GM18858 (cell line): ENCODE results near the gene RXRA.

Experiments used
- ATAC-seq: cut with Tn5 transposase; IDR thresholded peaks from one replicate; pipeline ENCODE4 v1.9.1; 2021; ENCODE audit not compliant: unreplicated experiment

RXRA gene

DNA sequence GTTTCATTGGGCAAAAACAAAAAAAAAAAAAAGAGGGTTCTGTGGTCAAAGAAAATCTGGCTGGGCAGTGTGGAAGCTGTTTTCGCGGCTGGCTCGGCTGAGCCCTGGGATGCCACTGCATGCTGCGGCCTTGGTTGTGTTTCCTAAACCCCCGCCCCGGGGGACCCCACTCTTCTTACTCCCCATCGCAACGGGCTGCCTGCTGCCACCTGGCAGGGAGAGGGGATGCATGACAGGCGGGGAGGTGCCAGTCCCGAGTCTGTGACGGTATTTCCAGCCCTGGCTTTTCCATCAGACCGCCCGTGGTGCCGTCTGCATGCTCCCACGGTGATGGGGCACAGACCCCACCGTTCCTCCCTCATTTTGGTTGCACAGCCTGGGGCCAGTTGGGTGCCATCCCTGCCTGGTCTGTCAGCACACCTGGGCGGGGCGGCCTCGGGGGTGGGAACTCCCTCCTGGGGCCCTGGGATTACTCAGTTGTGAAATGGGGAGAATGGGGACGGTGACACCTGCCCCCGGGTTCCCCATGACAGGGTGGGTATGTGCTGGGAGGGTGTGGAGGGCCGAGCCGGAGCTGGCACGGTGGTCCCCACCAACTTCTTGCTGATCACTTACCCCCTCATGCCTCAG lies 101.0 kb downstream of the RXRA start:
- no peak for ATAC-seq

DNA sequence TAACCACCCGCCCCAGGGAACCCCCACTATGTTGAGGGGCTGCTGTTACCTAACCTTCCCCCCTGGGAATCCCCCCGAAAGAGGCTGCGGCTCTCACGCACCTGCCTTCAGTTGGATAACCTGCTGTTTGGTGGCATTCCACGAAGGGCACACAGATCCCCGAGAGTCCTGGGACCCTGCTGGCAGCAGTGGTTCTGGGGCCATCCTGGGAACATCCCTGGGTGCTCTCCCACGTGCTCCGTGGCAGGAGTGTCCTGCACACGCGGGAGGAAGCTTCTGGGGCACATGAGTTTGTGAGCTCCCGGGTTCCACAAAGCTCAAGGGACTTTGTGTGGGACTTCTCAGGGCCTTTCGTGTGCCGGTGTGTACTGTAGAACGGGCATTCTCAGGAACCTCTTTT lies 102.3 kb downstream of the RXRA start:
- no peak for ATAC-seq

GRCh38 chr9:134429007-134429406 lies 102.8 kb downstream of the RXRA start:
- ATAC-seq = no peak

GRCh38 chr9:134429481-134429880 lies 103.2 kb downstream of the RXRA start:
- ATAC-seq = no peak

DNA sequence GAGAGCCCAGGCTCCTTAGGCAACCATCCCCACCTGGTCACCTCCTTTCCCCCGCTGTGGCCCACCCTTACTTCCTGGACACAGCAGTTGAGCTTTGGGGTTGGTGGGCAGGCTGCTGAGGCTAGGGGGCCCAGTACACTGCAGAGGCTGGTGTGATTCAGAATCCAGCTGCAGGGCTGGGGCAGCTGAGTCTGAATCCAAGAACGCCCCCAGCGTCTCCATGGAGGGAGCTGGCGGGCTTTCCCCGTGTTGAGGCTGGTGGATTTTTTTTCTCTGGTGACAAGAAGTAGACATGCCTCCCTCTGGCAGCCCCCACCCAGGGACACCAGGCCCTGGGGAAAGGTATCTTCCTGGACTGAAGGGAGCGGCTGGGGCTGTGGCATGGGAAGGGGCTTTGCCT lies 104.8 kb downstream of the RXRA start:
- no peak for ATAC-seq

DNA sequence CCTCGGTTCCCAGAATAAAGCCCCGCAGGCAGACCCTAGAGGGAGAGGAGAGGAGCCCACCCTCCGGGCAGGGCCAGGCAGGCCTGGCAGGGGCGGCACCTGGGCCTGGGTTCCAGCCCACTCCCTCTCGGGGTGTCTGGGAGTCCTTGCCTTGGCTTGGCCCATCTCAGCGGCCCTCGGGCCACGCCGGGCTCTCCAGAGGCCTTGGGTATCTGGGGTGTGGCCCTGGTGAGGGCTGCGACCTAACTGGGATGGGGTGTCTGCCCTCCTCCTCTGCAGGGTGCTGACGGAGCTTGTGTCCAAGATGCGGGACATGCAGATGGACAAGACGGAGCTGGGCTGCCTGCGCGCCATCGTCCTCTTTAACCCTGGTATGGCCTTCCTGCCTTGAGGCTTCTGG lies 105.4 kb downstream of the RXRA start:
- no peak for ATAC-seq

DNA sequence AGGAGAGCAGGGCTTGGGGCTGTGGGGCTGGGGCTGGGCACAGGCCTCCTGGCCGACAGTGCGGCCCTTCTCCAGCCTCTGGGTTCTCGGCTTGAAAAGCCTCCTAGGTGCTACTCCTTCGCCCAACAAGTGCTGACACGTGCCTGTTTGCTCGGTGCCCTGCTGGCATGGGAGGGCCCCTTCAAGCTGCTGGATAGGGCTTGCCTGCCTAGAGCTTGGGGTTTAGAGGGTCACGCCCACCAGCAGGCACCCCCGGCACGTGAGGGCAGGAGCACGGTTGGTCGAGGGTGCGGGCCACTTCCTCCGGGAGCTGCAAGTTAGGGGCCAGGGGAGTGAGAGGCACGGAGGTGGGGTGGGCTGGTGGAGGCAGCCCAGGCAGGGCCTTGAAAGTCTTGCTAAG lies 106.2 kb downstream of the RXRA start:
- no peak for ATAC-seq

DNA sequence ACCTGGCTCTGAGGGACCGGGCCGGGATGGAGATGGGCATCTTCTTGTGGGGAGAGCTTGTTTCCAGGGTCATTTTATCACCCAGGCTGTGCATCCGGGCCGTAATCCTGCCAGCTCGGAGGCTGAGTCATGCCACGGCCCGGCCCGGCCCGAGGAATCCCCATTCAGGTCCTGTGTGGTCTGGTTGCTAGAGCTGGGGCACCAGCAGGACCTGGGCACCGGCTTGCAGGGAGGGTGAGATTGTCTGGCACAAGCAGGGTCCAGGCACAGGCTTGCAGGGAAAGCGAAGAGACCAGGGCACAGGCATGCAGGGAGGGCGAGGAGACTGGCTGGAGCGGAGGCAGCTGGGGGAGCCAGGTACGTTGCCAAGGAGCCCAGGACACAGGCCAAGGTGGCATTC lies 106.8 kb downstream of the RXRA start:
- ATAC-seq = no peak

DNA sequence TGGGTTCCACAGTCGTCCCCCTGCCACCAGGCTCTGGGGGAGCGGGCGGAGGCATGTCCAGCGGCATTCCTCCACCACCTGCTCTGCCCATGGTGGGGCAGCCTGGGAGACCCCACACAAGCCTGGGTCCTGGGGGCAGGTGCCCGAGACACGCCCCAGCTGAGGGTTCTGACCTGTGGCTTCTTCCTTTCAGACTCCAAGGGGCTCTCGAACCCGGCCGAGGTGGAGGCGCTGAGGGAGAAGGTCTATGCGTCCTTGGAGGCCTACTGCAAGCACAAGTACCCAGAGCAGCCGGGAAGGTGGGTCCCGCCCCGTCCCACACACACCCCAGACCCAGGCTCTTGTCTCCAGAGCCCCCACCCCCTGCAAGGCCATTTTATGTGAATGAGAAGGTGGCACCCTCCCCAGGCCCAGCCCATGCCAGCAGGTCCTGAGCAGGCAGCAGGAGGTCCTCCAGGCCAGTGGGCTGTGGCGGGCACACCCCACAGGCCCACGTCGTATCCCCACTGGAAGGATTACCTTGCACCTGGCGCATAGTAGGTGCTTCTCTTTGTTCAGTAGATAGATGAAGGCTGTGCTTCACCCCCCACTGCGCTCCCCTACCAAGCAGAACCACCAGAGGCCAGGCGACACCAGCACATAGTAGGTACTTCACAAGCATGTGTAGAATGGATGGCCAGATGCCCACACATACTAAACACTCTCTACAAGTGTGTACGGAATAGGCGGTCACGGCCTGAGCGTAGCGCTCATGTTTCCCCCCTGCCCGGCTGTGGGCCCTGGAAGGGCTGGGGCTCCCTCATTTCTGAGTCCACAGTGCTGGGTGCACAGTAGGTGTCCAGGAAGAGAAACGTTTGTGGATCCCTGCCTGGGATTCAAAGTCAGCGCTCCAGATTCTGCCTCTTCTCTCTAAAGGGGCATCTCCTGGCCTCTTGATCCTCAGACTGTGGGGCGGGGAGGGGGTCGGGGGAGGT lies 107.9 kb downstream of the RXRA start:
- ATAC-seq = no peak

DNA sequence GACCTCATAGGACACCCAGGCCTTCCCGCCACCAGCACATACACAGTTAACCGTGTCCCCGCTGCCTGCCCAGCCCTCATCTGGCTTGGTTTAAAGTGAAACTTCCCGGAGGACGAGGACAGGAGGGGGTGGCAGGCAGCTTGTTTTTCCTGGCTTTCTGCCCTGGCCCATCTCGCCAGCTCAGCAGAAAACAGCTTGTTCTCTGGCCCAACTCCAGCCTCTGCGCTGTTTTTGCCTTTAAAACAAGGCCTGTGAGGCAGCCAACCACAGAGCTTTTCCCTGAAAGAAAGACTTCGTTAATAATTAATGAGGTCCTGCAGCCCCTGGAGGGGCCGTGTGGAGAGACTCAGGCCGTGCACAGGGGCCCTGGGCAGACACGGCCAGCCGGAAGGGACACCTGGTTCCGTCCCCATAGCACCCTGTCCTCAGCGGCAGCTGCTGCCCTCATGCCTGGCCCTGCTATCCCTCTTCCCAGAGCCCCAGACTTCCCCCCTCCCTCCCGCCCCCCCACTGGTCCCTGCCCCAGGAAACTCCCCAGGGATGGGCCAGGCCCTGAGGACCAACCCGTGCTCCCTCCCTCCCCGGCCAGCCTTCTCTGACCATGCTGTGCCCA lies 108.7 kb downstream of the RXRA start:
- ATAC-seq = no peak

- ATAC-seq = no peak
These were observed 109.5 kb downstream of the RXRA start for GRCh38 chr9:134435550-134436378.

DNA sequence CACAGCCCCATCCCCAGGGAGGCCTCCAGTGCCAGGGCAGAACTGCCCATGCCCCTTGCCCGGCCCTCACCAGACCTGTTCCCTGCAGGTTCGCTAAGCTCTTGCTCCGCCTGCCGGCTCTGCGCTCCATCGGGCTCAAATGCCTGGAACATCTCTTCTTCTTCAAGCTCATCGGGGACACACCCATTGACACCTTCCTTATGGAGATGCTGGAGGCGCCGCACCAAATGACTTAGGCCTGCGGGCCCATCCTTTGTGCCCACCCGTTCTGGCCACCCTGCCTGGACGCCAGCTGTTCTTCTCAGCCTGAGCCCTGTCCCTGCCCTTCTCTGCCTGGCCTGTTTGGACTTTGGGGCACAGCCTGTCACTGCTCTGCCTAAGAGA lies 110.1 kb downstream of the RXRA start:
- ATAC-seq = no peak

DNA sequence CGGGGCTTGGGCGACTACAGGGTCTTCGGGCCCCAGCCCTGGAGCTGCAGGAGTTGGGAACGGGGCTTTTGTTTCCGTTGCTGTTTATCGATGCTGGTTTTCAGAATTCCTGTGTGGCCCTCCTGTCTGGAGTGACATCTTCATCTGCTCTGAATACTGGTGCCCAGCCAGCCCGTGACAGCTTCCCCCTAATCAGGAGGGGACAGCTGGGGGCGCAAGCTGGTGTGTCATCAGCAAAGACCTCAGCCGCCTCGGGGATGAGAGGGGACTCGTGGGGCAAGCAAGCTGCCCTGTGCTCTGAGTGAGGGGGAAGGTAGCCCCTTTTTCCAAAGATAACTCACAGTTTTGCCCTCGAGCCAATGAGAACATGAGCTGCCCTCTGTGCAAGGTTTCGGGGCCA lies 110.7 kb downstream of the RXRA start:
- ATAC-seq = no peak

GRCh38 chr9:134437403-134438194 lies 111.3 kb downstream of the RXRA start:
- ATAC-seq = no peak

DNA sequence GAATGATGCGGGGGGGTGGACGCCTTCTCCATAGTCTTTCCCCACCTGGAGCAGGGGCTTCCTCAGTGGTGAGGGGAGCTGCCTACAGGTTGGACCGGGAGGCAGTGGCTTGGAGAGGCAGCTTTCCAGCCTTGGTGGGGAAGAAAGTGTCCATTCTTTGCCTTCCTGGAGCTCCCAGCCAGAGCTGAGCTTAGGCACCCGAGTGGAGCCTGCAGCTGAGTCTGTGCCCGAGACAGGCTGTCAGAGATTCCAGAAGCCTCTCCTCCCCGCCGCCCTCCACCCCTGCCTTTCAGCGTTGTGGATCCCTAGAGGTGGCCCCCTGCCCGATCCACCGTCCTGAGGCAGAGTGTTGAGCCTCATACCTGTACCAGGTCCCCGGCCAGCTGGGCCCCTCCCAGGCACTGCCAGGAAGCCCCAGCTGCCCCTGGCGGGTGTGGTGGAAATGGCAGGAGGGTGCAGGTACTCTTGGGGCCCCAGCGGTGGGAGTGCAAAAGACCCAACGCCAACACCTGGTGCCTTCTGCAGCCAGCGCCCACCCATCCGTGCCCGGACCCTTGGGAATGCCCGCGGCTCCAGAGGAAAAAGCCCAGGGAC lies 112.0 kb downstream of the RXRA start:
- no peak for ATAC-seq

- no peak for ATAC-seq
These were observed 113.1 kb downstream of the RXRA start for GRCh38 chr9:134439368-134439784.

DNA sequence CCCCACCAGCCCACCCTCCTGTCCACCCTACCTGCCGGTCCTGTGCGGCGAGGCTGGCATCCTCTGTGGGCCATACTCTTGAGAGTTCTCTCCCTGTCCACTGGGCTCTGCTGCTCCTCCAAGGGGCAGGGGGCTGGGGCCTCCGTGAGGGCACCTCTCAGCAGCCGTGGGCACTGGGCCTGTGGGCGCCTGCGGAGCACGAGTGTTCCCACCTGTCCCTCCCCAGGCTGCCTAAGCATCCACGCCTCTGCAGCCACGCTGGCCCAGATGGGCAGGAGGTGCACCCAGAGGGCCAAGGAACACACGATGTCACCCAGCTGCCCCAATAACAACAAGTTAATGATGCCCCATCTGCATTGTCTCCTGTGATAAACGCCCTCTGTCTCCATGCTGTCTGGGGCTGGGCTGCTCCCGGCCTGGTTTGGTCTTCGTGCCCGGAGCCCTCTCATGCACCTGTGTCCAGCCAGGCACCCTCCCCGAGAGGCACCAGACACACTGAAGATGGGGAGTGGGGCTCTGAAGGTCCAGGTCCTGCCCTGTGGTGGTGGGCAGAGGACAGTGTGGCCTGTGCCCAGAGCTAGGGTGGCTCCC lies 114.5 kb downstream of the RXRA start:
- ATAC-seq = no peak

GRCh38 chr9:134441227-134442084 lies 115.2 kb downstream of the RXRA start:
- ATAC-seq = no peak

DNA sequence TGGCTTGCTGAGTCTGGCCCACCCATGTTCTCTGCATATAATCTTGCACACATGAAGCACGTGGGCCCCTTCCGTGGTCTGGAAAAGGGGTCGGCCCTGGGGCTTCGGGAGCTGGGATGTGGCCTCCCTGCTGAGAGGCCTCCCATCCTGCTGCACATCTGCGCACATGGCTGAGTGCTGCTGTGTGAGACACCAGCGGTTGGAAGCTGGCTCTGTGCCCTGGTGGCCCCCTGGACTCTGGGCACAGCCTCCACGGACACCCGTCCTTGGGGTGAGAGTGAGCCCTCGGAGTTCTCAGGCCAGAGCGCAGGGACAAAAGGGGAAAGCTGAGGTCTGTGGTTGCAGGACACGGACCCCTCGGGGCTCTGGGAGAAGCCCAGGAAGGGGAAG lies 115.8 kb downstream of the RXRA start:
- ATAC-seq = no peak
